HFF-Myc (cell line): Measurements from ENCODE around the gene SYNJ2.

Experiments used
- DNase-seq: peaks from one replicate; pipeline ENCODE4 v3.0.0-alpha.2; 2011; ENCODE audit warnings: low read depth; ENCODE audit errors: extremely low read depth
- H3K4me3 ChIP-seq: replicated peaks from 2 replicates; pipeline ENCODE4 v1.5.1; 2011; ENCODE audit warnings: low read depth, mild to moderate bottlenecking, control low read depth, low read length
- TF ChIP-seq, protein P1 (sequence below): IDR thresholded peaks from 2 replicates; pipeline ENCODE4 v1.5.1; 2012; ENCODE audit warnings: mild to moderate bottlenecking, low read depth, low read length, control low read depth; ENCODE audit errors: missing control alignments

The SYNJ2 gene

DNA sequence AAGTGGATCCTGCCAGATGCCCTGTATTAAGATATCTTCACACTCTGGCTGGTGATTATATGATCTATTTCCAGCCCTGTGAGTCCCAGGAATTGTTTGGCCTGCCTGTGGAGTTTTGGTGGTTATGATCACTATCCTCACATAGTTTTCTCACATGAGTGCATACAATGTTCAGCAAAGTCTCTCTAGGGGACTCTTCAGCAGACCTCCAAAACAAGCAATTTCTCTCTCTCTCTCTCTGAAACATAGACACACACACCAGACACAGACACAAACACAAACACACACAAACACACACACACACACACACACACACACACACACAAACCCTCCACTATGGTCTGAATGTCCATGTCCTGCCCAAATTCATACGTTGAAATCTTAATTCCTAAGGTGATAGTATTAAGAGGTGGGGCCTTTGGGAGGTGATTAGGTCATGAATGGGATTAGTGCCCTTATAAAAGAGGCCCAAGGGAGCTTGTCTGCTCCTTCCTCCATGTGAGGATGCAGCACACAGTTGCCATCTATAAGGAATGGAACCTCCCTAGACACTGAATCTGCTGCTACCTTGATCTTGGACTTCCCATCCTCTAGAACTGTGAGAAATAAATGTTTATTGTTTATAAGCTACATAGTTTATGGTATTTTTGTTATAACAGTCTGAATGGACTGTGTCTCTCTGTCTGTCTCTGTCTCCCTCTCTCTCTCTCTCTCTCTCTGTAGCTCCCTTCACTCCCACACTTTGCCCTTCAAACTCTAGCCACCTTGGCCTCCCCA is 22.0 kb upstream of the SYNJ2 start:
- DNase-seq: no peak
- TF ChIP-seq, protein P1, sequence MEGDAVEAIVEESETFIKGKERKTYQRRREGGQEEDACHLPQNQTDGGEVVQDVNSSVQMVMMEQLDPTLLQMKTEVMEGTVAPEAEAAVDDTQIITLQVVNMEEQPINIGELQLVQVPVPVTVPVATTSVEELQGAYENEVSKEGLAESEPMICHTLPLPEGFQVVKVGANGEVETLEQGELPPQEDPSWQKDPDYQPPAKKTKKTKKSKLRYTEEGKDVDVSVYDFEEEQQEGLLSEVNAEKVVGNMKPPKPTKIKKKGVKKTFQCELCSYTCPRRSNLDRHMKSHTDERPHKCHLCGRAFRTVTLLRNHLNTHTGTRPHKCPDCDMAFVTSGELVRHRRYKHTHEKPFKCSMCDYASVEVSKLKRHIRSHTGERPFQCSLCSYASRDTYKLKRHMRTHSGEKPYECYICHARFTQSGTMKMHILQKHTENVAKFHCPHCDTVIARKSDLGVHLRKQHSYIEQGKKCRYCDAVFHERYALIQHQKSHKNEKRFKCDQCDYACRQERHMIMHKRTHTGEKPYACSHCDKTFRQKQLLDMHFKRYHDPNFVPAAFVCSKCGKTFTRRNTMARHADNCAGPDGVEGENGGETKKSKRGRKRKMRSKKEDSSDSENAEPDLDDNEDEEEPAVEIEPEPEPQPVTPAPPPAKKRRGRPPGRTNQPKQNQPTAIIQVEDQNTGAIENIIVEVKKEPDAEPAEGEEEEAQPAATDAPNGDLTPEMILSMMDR: no peak
- H3K4me3 ChIP-seq: no peak overlapping the region

DNA sequence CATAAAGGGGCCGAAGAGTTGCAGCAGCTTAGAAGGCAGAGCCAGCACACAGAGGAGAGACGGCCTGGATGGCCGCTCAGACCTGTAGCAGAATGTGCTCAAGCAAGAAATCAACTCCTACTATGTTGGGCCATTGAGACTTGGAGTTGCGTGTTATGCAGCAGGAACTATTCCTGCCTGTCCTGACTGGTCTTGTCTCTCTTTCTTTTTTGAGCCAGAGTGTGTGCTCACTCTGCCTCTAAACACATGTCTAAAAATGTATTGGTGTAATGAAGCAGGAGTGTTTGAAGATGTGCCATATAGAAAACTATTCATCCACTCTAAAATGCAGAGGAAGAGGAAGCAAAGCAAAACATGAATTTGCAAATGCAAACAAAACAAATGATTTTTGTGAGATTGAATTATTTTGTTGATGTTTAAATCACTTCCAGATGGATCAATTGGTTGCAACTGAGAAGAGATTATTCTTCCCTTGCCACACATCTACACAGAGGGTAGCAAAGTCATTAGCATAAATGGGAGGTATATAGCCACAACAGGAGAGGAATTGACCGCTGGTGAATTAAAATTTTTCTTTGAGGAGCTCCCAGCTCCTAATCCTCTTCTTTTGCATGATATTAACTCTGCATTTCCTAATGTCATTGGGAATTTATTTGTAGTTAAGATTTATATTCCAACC is 20.4 kb upstream of the SYNJ2 start:
- H3K4me3 ChIP-seq: no peak overlapping the region
- TF ChIP-seq, protein P1: no peak
- no peak for DNase-seq

DNA sequence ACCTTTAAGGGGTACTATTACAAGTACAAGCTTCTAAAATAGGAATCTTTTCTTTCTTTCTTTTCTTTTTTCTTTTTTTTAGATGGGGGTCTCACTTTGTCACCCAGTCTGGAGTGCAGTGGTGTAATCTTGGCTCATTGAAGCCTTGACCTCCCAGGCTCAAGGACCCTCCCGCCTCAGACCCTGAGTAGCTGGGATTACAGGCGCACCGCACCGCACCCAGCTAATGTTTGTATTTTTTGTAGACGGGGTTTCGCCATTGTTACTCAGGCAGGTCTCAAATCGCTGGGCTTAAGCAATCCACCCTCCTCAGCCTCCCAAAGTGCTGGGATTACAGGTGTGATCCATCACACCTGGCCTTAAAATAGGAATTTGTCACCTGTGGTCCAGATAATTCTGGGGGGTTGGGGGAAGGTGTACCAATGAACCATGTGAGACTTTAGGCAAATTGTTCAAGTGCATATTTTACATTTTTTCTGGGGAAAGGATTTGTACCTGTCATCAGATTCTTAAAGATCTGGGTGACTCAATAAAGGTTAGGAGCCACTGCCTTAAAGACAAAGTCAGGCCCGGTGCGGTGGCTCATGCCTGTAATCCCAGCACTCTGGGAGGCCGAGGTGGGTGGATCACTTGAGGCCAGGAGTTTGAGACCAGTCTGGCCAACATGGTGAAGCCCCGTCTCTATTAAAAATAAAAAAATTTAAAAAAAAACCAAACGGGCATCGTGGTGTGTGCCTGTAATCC is 19.7 kb upstream of the SYNJ2 start:
- DNase-seq: no peak
- H3K4me3 ChIP-seq: no peak overlapping the region
- TF ChIP-seq, protein P1: no peak

DNA sequence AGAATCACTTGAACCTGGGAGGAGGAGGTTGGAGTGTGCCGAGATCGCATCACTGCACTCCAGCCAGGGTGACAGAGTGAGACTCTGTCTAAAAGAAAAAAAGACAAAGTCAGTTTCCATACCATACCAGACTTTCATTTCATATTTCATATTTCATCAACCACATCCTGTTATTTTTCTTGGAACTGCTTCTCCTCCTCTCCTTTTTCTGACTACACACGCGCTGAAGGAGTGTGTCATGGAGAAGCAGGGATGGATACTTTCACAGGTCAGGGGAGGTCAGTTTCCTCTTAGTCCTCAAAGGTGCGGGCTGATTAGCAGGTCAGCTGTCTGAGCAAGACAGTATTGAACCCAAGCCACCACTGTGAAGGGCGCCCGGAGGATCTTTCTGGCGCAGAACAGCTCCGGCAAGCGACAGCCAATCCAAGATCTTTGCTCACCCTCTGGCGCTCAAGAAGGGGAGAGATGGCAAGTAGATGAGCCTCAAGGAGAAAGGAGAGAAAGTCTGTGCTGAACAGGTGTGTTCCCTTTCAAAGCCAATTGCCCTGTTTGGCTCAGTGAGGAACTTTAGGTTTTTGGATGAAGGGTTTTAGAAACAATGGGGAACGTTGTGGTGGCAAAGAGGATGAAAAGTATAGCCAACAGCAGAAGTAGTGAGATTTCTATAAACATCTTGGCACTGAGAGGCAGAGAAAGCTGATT is 18.9 kb upstream of the SYNJ2 start:
- no peak for DNase-seq

DNA sequence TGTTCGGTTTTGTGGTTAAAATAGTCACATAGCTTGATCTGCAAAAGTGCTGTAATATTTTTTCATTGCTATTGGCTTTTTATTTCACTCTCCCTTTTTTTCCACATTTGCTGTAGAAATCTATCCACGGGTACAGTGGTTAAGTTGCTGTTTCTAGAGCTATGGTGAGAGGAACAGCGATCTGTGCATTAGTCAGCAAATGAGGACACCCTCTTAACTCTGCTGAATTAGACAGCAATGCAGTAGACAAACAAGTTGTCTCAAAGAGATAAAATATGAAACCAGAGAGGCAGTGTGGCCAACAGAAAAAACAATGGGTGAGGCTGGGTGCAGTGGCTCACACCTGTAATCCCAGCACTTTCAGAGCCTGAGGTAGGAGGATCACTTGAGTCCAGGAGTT is 17.6 kb upstream of the SYNJ2 start:
- DNase-seq: no peak
- H3K4me3 ChIP-seq: no peak overlapping the region
- TF ChIP-seq, protein P1: no peak

More for the DNA sequence above, 18.9 kb upstream of the SYNJ2 start:
- TF ChIP-seq, protein P1: no peak
- H3K4me3 ChIP-seq: no peak overlapping the region

DNA sequence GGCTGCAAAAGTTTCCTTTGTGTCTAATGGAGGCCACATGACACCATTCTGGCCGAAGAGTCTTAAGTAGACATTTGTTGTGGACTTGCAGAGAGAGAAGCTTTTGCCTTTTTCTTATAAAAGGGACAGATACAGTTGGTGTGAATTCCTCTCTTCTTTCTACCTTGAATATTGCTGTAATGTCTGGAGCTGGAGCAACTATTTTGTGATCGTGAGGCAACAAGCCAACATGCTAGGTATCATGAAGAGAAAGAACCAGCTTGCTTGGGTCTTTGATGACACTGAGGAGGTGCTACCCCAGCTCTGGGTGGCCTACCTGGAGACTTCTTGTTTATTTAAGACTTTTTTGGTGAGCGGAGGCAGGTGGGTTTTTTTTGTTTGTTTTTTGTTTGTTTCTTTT is 16.3 kb upstream of the SYNJ2 start:
- no peak overlapping the region for H3K4me3 ChIP-seq
- TF ChIP-seq, protein P1: no peak
- no peak for DNase-seq
